Transverse colon (tissue), 4 donors: ENCODE data around the gene SIX5. TPM values are rescaled to one million over a fixed set of nuclear protein-coding genes. Genes with fewer than 3 reads are reported as not detected.

Source experiments
- DNase-seq: peaks from one replicate; pipeline ENCODE4 v3.0.0-alpha.2; 2019
- H3K27ac ChIP-seq, 4 donors: fragments of 200-600 bp; sonication (generic); 2 replicates each; pipeline ENCODE4 v1.5.1; 2016 to 2018; ENCODE audit warnings: inconsistent platforms in 4 of 4
- H3K27me3 ChIP-seq: fragments of 200-600 bp; sonication (generic); 2 replicates; pipeline ENCODE4 v1.5.1; 2017; ENCODE audit warnings: inconsistent platforms
- H3K36me3 ChIP-seq, 4 donors: fragments of 200-600 bp; sonication (generic); 2 replicates each; pipeline ENCODE4 v1.5.1; 2017 to 2019; ENCODE audit warnings: inconsistent platforms in 4 of 4
- H3K4me1 ChIP-seq, 4 donors: fragments of 200-600 bp; sonication (generic); 2 replicates each; pipeline ENCODE4 v1.5.1; 2017 to 2020; ENCODE audit warnings: inconsistent platforms in 4 of 4
- H3K4me3 ChIP-seq, 4 donors: fragments of 200-600 bp; sonication (generic); 1 replicate in 1 of 4; 2 replicates in 3 of 4; pipeline versions ENCODE4 v1.5.1 to v1.6.1; 2017 to 2019; ENCODE audit warnings: inconsistent platforms in 4 of 4
- H3K9me3 ChIP-seq, 2 donors: fragments of 200-600 bp; sonication (generic); 2 replicates each; pipeline ENCODE4 v1.5.1; 2017 to 2019; ENCODE audit warnings: inconsistent platforms in 2 of 2
- CTCF ChIP-seq, 5 experiments: fragments of 200-600 bp in 3 of 5; fragments of 450-650 bp in 2 of 5; sonication (generic) in 3 of 5; IDR thresholded peaks; 1 replicate in 2 of 5; 2 replicates in 3 of 5; pipeline ENCODE4 v1.5.1; 2016 to 2017; ENCODE audit warnings: antibody characterized with exemption in 5 of 5, inconsistent platforms in 3 of 5, mild to moderate bottlenecking in 2 of 5, moderate library complexity in 1 of 5
- EP300 ChIP-seq: sonication (generic); formaldehyde crosslinking; IDR thresholded peaks from one replicate; pipeline ENCODE4 v1.6.1; 2017; ENCODE audit warnings: antibody characterized with exemption, low read depth
- POLR2A ChIP-seq: fragments of 450-650 bp; IDR thresholded peaks from one replicate; pipeline ENCODE4 v1.6.1; 2016; ENCODE audit warnings: antibody characterized with exemption, mild to moderate bottlenecking, moderate library complexity
- POLR2AphosphoS5 ChIP-seq, 3 donors: sonication (generic); formaldehyde crosslinking; IDR thresholded peaks; one replicate each; pipeline ENCODE4 v1.6.1; 2016; ENCODE audit warnings: antibody characterized with exemption in 3 of 3
- WGBS, 2 donors: methylation state at CpG; one replicate each; pipeline ENCODE4 v1.1.5; 2018; ENCODE audit warnings: low coverage in 1 of 2; 5-methylcytosine and 5-hydroxymethylcytosine counted together
- in situ Hi-C, 4 donors: fragments of 200-750 bp; cut with MboI; loops; one replicate each; pipeline versions ENCODE4 v1.15.0 to v1.15.1; 2017; ENCODE audit warnings: low sequenced_read_pairs in 3 of 4, low pct_ligation_motif_present in 1 of 4, low pct_unique_long_range_greater_than_20kb in 1 of 4
- intact Hi-C: fragments of 100-400 bp; cut with DNase I; formaldehyde crosslinking; loops from one replicate; pipeline ENCODE4 v1.15.1; 2023; ENCODE audit warnings: low total_unique reads
- total RNA-seq, 4 donors: library from RNA; depleted of rRNA; stranded (reverse); fragments of >200 nt; gene quantifications; one replicate each; pipeline ENCODE4 v1.1.0, GENCODE V29; 2016

The SIX5 gene
- total RNA-seq, 4 donors from 2014 or later: 6.7 to 40.4 (median 9.7) TPM

GRCh38 chr19:45798995-45799517, 30.0 kb upstream of the SIX5 start:
- in situ Hi-C loops: no loop called here
- intact Hi-C loops: no loop called here
- H3K27me3 ChIP-seq: peaks cover 9% of the 10 kb centered on the region
- no peak overlapping the region for H3K27ac ChIP-seq
- H3K9me3 ChIP-seq: no peaks in the 10 kb centered on the region
- peaks cover 0 to 8% (median 5%) of the 10 kb centered on the region in 4 donors for H3K4me1 ChIP-seq
- WGBS, 2 donors: 0 to 7% methylated on average over 2 to 10 of the region's 10 CpGs
- no peaks in the 10 kb centered on the region for H3K36me3 ChIP-seq
- H3K4me3 ChIP-seq: no peak overlapping the region
- TF ChIP-seq CTCF (IDR thresholded peaks at IDR 0.05) (peak; percentile 82 to 92 (median 87)), POLR2AphosphoS5 (IDR thresholded peaks at IDR 0.05) (no peak), EP300 (no peak)
- peak; percentile 62 for DNase-seq

GRCh38 chr19:45794627-45795026, 25.6 kb upstream of the SIX5 start:
- peaks cover 16 to 33% (median 21%) of the 10 kb centered on the region in 4 donors for H3K4me1 ChIP-seq
- no peak for DNase-seq
- in situ Hi-C loops: no loop called here
- intact Hi-C loops: no loop called here
- peaks cover 0 to under 1% (median 0%) of the 10 kb centered on the region in 4 donors for H3K36me3 ChIP-seq
- TF ChIP-seq EP300 (no peak), POLR2AphosphoS5 (IDR thresholded peaks at IDR 0.05) (no peak), CTCF (IDR thresholded peaks at IDR 0.05) (no peak), POLR2A (no peak)
- no peaks in the 10 kb centered on the region for H3K9me3 ChIP-seq
- no peak overlapping the region for H3K27ac ChIP-seq
- H3K4me3 ChIP-seq: no peak overlapping the region
- H3K27me3 ChIP-seq: peaks cover 4% of the 10 kb centered on the region
- WGBS, 2 donors: 63 to 88% methylated on average over 1 to 2 of the region's 2 CpGs

GRCh38 chr19:45793876-45794275, 24.8 kb upstream of the SIX5 start:
- Histone ChIP-seq H3K4me1 (peaks cover 14 to 27% (median 18%) of the 10 kb centered on the region in 4 donors), H3K27ac (no peak overlapping the region), H3K27me3 (peaks cover 4% of the 10 kb centered on the region), H3K36me3 (peaks cover 0 to 5% (median 0%) of the 10 kb centered on the region in 4 donors), H3K4me3 (no peak overlapping the region), H3K9me3 (no peaks in the 10 kb centered on the region)
- no peak for TF ChIP-seq POLR2A
- no peak for TF ChIP-seq POLR2AphosphoS5 (IDR thresholded peaks at IDR 0.05)
- no peak for TF ChIP-seq CTCF (IDR thresholded peaks at IDR 0.05)
- no peak for TF ChIP-seq EP300
- in situ Hi-C loops: no loop called here
- intact Hi-C loops: no loop called here
- no peak for DNase-seq
- 51% methylated on average over 4 to 6 of the region's 6 CpGs for WGBS, 2 donors

- Histone ChIP-seq H3K27ac (peak overlapping the region in 3 of 4 donors; percentile 11 to 78 (median 14)), H3K4me1 (peaks cover 14 to 25% (median 17%) of the 10 kb centered on the region in 4 donors), H3K4me3 (no peak overlapping the region), H3K9me3 (no peaks in the 10 kb centered on the region), H3K36me3 (peaks cover 0 to 5% (median 0%) of the 10 kb centered on the region in 4 donors), H3K27me3 (peaks cover 4% of the 10 kb centered on the region)
- TF ChIP-seq POLR2AphosphoS5 (IDR thresholded peaks at IDR 0.05): no peak
- TF ChIP-seq CTCF (IDR thresholded peaks at IDR 0.05): no peak
- no peak for TF ChIP-seq POLR2A
- no peak for TF ChIP-seq EP300
- in situ Hi-C loops: no loop called here
- DNase-seq: no peak
- intact Hi-C loops: no loop called here
- 31 to 34% methylated on average over 2 to 3 of the region's 3 CpGs for WGBS, 2 donors
Measured at GRCh38 chr19:45793178-45793564, 24.1 kb upstream of the SIX5 start.
